Embryonic facial prominence (tissue), 1 donor: ENCODE results near the gene PEPD.

Experiments
- DNase-seq: peaks from one replicate; pipeline ENCODE4 v3.0.0-alpha.2; 2016; ENCODE audit errors: extremely low spot score

PEPD gene

DNA sequence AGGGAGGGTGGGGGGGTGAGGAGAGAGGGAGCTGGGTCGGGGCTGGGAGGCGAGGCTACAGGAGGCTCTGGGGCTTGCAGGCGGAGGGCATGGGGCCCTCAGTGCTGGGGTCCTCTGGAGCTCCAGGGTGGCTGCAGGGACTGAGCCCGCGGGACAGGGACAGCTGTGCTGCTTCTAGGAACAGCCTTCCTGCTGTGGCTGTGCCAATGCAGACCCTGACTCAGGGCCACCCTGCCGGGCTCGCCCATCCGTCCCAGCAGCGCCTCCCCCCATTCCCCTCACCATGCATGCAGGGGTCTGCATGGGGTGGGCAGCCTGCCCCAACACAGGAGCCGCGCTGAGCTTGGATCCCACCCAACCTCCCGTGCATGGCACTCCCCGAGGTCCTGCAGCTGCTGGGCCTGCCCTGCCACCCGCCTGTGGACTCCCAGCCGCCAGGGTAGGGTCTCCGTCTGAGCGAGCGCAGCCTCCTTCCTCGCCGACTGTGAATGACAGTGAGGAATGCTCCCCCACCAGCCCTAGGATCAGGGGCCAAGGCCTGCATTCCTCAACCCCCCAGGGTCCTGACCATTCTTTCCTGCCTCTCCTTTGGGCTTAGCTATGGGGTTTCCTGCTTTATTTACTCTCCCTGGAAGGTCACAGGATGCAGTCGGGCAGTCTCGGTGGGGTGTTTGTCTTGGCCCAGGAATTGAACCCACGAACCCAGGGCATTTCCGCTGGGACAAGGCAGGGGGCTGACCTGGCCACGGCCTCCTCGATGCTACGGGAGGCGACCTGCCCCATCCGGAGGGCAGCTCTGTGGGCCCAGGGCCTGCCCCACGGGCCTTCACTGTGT lies 124.7 kb downstream of the PEPD start:
- no peak for DNase-seq

DNA sequence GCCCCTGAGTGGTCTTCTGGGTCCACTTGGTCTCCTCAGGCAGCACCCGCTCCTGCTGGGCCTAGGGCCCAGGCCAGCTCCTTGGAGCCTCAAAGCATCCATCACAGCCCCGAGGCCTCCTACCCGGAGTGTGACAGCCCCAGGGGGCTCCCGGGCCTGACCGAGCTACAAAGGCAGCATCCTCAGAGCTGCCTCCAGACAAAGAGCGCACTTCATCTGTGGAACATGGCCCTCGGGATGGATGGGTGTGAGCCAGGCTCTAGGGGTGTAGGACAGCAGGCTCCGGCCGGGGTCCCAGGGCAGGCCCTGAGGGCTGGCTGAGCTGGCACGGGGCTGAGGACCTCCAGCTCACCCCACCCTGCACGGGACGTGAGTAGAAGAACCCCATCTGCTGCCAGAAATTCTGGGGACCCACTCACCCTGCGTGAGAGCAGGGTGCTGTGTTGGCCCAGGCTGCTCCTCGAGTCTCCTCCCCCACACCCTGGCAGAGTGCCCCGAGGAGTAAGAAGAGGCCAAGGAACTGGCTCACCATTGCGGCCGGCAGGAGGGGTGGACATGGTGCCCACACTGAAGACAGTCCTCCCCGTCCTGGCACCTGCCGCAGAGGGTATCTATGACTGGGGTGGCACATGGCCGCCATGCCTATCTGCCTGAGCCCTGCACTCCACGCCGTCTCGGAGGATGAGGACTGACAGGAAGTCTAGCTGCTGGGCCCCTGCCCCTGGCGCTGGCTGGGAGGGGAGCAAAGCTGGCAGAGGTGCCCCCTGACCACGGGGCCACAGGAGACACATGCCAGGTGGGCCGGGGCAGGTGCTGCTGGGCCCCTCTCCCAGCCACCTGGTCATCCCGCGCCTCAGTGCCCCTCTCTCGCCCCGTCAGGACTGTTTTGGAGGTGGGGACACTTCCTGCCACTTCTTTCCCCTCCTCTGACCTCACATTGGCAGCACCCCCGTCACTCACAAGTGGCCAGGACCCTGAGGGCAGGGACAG lies 125.7 kb downstream of the PEPD start:
- no peak for DNase-seq

DNA sequence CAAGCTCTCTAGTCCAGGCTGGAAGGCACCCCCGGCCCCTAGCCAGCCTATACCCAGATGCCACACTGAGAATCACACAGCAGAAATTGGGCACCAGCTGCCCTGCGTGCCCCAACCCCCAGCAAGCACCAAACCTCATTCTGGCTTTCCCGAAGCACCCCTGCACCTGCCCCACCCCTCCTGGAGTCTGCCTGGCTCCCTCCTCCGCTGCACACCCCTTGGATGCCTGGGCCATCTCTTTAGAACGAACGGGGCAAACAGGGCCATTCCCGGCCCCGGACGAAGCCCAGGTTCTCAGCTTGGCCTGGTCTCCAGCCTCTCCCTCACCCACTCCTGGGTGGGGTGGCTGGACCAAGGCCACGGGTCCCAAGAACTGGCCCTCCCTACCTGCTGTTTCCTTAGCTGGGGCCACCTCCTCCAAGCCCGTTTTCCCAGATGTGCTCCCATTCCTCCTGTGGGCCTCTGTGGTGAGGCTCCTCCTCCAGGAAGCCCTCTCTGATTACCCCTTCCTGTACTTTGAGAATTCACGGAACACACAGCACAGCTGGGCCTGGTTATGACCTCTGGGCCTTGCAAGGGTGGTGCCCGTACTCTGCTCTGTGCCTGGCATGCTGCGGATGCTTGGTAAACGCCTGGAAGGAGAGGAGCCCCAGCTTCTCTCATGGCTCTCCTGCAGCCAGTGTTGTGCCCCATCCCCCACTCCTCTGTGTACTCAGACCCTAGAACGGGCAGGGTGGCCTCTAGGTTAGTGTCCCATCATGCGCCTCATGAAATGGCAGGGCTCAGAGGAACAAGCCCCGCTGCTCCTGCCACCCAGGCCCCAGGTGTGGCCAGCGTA lies 126.6 kb downstream of the PEPD start:
- no peak for DNase-seq

DNA sequence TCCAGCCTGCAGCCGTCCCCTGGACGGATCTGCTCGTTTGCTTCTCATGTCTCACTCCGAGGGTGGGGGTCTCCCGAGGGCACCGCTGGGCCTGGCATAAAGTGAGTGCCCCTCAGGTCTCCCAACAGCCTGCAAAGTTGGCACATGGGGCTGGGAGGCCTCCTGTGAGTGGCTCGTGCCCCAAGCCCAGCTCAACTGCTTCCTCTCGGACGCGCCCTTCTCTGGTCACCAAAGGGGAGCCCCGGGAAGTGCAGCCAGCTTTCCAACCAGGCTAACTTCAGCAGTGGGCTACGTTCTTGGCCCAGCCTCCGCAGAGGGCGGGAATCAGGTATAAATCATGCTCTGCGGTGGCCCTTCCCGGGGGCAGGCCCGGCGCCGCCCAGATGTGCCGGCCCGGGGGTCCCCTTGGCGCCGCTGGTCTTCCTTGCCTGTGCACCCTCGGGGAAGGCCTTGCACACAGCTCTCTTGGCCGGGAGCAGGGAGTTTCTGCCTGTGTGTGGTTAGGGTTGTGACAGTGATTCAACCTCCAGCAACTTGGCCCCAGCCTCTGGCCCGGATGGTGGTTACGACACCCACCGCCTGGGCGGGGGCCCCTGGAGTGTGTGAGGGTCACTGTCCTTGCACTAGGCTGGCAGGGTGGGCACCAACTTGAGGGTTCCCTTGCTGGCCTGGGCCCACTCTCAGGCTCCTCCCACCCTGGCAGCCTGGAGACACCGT lies 127.4 kb downstream of the PEPD start:
- DNase-seq = no peak

DNA sequence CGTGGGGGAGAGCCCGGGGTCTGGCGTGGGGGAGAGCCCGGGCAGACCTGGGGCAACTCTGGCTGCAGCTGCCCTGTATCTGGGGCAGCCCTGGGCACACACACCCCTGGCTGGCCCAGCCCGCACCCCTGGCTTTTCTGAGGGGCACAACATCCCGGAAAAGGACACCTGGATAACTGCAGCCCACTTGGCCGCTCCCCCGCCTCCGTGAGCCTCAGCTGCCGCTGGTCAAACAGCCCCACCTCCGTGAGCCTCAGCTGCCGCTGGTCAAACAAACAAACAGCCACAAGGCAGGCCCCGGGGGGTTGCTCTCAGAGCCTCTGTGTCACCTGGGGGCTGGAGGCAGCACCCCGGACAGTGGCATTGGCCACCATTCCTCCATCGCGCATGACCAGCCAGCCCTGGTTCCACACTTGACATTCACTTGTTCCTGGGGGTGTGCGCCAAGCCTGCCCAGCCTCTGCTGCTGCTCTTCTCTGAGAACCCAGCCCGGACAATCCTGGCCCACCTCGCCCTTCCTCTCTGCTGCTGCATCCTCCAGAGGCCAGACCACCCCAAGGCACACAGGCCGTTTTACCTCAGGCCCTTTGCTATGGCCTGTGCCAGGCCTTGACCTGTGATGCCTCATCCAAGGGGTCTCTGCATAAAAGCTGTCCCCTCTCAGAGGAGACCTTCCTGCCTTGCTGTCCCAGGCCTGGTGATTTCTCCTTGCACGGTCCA lies 128.1 kb downstream of the PEPD start:
- DNase-seq = no peak

DNA sequence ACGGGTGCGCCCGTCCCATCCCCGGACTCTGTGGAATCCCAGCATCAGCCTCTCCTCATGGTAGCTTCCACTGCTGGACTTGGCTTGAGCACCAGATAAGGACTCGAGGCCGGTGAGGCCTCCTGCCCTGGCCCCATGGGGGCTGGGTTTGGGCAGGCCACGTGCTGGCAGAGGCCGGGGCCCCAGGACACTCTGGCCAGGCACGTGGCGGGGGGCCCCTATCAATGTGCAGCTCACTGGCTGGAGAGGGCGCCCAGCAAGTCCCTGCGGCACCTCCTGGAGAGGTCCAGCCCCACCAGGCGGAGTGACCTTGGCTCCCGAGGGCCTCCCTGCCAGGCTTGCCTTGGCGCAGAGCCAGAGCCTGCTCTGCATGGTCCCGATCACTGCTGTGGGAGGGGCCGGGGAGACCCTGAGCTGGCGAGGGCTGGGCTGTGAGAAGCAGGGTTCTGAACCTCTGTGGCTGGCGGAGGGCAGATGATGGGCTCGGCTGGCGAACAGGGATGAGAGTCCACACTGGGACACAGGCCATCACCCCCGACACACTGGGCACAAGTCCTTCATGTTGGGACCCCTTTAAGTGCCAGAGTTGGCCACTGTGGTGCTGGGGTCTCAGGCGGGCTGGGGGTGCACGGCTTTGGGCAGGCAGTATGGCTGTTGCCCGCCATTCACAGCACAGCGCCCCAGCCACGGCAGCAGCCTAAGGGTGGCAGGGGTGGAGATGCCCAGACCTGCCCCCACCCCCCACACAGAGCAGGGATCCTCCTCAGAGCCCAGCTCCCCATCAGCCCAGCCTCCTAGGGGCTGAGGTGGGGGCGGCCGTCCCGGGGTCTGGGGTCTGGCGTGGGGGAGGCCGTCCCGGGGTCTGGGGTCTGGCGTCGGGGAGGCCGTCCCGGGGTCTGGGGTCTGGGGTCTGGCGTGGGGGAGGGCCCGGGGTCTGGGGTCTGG lies 129.0 kb downstream of the PEPD start:
- DNase-seq = no peak

DNA sequence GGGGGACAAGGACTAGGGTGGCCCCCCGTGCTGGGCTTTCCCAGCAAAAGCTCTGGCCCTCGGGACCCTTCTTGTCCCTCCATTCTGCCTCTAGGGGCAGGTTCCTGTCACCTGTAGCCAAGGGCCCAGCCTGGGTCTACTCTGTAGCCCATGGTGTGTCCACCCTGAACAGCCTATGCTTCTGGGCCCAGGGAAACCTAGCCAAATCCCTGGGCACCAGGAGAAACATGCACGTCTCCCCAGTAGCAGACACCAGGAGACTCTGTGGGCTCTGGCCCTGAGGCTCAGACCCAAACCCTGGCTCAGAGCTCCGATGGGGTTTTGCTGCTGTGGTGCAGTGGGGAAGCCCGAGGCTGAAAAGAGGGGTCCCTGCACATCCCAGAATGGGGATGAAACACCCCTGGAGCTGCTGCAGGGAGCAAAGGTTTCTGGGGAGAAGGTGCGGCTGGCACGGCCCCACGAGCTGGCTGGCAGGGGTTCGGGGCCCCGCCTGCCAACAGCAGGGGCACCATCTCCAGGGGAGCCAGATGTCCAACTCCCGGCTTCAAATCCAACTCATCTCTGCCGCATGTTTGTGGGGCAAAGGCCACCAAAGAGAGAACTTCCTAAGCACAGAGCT lies 129.9 kb downstream of the PEPD start:
- no peak for DNase-seq

DNA sequence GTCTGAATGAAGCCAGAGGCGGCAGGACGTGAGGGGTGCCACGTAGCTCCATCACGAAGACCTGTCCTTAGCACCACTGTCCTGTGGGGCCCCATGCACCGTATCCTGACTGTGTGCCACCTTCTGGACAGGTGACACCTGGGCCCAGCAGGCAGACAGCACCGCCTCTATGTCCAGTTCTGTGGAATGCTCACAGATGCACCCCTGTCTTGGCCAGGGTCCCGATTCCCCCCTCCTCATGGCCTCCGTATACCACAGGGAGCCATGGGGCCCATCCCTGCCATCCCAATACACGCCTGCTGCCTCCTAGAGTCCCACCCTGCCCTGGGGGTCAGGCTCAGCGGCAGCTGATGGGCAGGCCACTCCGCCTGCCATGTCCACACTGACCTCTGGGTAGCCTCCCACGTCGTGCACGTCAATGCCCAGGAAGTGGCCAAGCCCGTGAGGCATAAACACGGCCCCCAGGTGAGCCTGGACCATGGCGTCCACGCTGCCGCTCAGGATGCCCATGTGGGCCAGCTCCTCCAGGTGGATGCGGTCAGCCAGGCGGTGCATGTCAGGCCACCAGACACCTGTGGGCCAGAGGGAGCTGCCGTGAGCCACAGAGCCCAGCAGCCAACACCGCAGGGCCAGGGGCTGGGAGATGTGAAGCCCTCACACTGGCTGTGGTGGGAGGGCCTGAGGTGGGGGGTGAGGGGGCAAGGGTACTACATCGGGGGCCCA lies 130.5 kb downstream of the PEPD start:
- no peak for DNase-seq

DNA sequence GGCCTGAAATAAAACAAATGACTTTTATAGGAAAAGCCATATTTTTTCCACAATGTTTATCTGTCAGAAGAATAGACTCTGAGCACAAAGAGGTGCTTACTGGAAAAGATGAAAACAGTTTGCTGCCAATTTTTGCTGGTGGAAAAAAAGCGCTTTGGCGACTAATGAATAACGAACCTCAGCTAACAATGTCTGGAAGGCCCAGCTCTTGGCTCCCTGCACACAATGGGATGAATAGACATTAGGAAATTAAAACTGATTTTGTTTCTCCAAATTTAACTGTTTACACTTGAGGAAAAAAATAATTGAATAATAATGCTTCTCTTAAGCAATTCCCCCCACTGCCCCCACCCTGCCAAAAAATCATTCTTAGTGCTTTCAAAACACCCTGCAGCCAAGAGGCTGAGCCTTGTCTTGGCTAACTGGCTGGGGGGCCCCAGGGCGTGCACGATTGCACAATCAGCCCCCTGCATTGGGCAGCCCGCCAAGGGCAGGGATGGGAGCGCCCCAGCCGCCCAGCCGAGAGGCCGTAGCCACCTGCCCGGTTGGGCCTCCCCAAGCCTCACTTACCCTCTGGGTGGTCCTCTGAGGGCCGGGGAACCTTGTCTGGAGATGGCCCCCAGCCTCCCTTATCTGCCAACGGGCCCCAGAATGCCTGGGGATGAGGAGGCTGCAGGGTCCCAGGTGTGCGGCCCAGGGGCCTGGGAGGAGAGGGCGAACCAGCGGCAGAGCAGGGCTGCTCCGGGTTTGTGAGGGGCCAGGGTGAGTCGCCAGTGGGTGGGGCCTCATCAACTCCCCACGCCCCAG lies 131.3 kb downstream of the PEPD start:
- no peak for DNase-seq

DNA sequence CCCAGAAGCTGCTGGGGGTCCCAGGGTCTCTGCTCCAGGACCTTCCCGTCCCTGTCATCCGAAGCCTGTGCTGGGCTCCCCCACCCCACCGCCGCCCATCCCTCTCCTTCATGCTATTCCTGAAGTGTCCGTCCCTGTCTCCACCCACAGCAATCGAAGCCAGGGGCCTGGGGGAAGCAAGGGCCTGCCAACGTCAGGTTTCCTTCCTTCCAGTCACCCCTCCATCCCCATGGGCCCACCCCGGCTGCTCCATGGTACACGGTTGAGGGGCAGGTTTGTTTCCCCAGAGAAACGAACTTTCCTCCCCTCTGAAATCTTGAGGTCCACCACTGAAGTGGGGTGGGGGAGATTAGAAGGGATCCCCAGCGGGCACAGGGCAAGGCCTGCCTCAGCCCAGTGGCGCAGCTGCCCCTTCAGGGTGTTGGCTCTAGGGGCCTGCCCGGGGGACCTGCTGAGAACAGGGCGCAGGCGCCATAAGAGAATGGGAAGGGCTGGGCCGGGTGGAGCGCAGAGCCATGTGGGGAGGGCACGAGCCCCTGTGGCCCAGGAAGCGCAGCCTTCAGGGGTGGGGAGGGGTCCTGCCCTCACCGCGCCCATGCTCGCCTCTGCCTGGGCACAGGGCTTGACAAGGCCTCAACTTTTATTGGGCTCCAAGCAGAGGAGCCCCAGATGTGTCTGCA lies 132.0 kb downstream of the PEPD start:
- DNase-seq = no peak

DNA sequence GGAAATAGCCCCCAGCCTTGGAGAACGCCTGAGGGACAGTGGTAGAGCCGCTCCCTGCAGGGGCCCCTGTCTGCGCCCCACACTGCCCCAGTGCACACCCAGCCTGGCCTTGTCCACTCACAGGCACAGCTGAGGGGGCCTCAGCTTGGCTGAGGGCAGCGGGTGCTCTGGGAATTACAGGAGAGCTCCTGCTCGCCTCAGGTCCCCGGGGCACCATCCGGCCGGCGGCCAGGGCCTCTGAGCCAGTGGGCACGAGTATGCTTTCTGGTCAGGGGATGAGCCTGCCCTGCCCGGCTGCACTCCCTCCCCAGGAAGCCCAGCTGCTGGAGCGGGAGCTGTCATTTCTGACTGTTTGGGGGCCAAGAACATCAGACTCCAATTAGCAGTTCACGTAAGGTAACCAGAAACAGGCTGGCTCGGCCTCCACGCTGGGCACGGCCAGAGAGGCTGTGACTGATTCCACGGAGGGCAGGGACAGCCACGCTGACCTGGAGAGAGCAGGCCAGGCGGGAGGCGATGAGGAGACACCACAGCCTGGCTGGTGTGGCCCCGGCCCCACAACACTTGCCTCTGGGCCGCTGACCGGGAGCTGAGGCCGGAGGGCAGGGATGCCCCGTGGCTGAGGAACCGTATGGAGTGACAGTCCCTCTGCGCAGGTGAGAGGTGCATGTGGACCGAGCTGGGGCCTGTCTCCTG lies 132.7 kb downstream of the PEPD start:
- DNase-seq = no peak

DNA sequence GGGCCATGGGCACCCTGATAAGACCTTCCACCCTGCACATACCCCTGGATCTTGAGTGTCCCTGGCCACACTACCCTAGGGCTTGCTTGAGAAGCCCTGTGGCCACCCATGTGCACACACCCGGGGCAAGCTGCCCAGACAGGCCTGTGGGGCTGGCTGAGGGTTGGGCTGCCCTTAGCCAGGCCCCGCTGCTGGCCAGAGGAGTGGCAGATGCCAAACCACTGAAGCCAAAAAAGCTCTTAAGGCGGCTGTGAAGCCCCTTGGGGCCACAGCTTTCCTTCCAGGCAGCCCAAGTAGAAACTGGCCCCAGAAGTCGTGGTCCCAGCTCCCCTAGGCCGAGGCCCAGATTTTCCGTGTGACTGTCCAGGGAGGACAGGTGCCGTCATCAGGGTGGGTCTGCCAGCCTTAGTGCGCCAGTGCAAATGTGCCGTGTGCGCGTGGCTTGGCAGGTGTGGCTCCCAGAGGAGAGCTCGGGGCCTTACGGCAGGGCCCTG lies 133.3 kb downstream of the PEPD start:
- DNase-seq = no peak

DNA sequence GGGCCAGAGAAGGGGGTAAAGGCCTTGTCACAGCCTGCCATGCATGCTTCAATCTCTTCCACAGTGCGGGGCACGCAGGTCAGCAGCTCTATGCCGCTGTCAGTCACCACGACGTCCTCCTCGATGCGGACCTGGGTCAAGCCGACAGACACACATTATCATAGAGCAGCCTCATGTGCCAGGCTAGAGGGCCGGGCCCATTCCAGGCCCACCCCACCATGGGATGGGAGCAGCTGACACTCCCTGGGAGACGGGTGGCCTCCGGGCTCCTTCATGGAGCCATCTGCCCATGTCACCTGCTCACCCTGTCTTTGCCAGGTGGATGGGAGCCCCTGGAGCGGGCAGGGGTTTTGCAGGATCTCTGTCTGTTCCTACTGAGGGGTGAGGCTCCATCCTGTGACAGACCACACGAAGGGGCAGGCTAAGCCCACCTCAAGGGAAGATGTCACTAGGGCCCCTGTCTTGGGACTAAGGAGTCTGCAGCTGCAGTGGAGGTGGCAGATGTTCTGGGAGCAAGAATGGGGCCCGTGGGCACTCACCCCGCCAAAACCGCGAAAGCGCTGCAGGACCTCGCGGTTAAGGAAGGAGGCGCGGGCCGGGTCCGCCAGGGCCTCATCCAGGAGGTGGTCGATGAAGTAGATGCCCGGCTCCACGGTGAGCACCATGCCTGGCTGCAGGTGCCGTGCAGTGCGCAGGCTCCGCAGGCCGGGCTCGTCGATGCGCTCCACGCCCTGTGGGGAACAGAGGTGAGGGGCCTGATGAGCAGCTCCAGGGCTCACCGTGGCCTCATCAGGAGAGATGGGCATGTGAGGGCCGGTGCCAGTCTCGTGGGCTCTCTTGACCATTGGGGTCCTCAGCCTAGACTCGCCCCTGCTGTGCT lies 134.0 kb downstream of the PEPD start:
- DNase-seq = no peak

DNA sequence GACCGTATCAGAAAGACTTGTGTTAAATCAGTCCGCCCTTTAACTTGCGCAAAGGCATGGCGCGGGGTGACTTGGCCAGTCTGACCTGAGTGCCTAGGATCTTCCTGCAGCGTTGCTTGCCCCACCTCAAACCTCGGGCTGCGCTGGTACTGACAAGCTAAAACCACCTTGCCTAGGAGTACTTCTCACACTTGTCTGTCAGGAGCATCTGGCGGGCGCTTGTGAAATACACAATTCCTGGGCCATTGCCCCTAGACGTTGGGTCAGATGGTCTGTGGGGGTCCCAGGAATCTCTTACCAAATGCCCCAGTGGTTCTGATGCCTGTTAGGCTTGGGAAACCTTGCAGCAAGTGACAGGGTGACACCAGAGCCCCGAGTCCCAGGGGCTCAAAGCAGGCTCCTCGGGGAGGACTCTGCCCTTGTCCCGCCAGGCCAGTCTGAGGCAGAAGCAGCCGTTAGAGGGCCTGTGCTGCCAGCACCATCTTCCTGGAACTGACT lies 135.2 kb downstream of the PEPD start:
- DNase-seq = no peak

DNA sequence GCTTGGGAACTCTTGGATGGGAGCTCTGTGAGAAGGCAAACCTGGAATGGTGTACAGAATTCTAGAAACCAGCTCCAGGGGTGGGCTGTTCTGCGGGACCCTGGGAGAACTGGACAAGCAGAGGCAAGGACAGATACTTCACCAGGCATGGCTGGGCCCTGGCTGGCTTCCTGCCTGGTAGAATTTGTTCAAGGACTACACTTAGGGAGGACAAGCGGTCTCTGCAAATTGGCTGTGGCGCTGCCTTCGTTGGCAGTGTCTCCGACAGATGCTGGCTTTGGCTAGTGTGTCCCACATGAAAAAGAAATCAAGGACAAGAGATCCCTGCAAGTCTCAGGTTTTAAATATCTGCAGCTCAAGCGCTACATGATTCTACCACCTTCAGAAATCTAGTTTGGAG lies 135.6 kb downstream of the PEPD start:
- no peak for DNase-seq
